Liver (tissue), 9 donors: Measurements from ENCODE around the gene VNN1. TPM values are rescaled to one million over a fixed set of nuclear protein-coding genes. Genes with fewer than 3 reads are reported as not detected.

Source experiments
- DNase-seq: peaks from one replicate; pipeline ENCODE4 v3.0.0-alpha.2; 2017; ENCODE audit warnings: low spot score
- H3K27ac ChIP-seq, 2 donors: one replicate each; pipeline ENCODE4 v1.7.0; 2013; ENCODE audit warnings: inconsistent platforms in 2 of 2, low read length in 2 of 2, control low read depth in 1 of 2, low read depth in 1 of 2, mild to moderate bottlenecking in 1 of 2
- H3K27me3 ChIP-seq, 4 donors: one replicate each; pipeline versions ENCODE4 v1.6.1 to v1.7.0; 2013; ENCODE audit warnings: low read length in 3 of 4, inconsistent platforms in 1 of 4, mild to moderate bottlenecking in 1 of 4, moderate library complexity in 1 of 4; ENCODE audit not compliant: control insufficient read depth in 4 of 4, insufficient read depth in 4 of 4
- H3K36me3 ChIP-seq, 4 donors: one replicate each; pipeline versions ENCODE4 v1.6.1 to v1.7.0; 2013; ENCODE audit warnings: low read length in 3 of 4, mild to moderate bottlenecking in 3 of 4, low read depth in 1 of 4, moderate library complexity in 1 of 4; ENCODE audit not compliant: control insufficient read depth in 4 of 4, insufficient read depth in 3 of 4
- H3K4me1 ChIP-seq, 4 donors: one replicate each; pipeline versions ENCODE4 v1.6.1 to v1.7.0; 2013; ENCODE audit warnings: low read length in 3 of 4, mild to moderate bottlenecking in 3 of 4, moderate library complexity in 1 of 4; ENCODE audit not compliant: control insufficient read depth in 4 of 4, insufficient read depth in 4 of 4
- H3K4me3 ChIP-seq, 3 donors: one replicate each; pipeline versions ENCODE4 v1.6.1 to v1.7.0; 2013; ENCODE audit warnings: low read length in 3 of 3, control low read depth in 1 of 3, low read depth in 1 of 3, mild to moderate bottlenecking in 1 of 3
- H3K9ac ChIP-seq, 2 donors: one replicate each; pipeline ENCODE4 v1.7.0; 2013; ENCODE audit warnings: low read length in 2 of 2, mild to moderate bottlenecking in 2 of 2, moderate library complexity in 2 of 2, control low read depth in 1 of 2, low read depth in 1 of 2
- H3K9me3 ChIP-seq, 4 donors: one replicate each; pipeline versions ENCODE4 v1.6.1 to v1.7.0; 2013; ENCODE audit warnings: low read length in 3 of 4; ENCODE audit not compliant: control insufficient read depth in 4 of 4
- EGR1 ChIP-seq, 2 donors: IDR thresholded peaks; 2 replicates each; pipeline ENCODE4 v1.6.1; 2016 to 2018; ENCODE audit warnings: antibody characterized with exemption in 2 of 2, low read depth in 2 of 2
- FOXA1 ChIP-seq: IDR thresholded peaks from 2 replicates; pipeline ENCODE4 v1.6.1; 2016; ENCODE audit warnings: antibody characterized with exemption
- FOXA2 ChIP-seq: IDR thresholded peaks from 2 replicates; pipeline ENCODE4 v1.6.1; 2016; ENCODE audit warnings: antibody characterized with exemption
- GABPA ChIP-seq, 2 donors: IDR thresholded peaks in 1 of 2; conservative IDR thresholded peaks in 1 of 2; 2 replicates each; pipeline ENCODE4 v1.6.1; 2016; ENCODE audit warnings: antibody characterized with exemption in 2 of 2, mild to moderate bottlenecking in 1 of 2, moderate library complexity in 1 of 2
- HNF4A ChIP-seq, 2 donors: conservative IDR thresholded peaks; 2 replicates each; pipeline ENCODE4 v1.6.1; 2016; ENCODE audit warnings: antibody characterized with exemption in 2 of 2, mild to moderate bottlenecking in 2 of 2
- HNF4G ChIP-seq: IDR thresholded peaks from 2 replicates; pipeline ENCODE4 v1.6.1; 2016; ENCODE audit warnings: antibody characterized with exemption
- JUND ChIP-seq, 2 donors: IDR thresholded peaks; 2 replicates each; pipeline ENCODE4 v1.6.1; 2016; ENCODE audit warnings: antibody characterized with exemption in 2 of 2
- MAX ChIP-seq: IDR thresholded peaks from 2 replicates; pipeline ENCODE4 v1.6.1; 2016; ENCODE audit warnings: antibody characterized with exemption
- NR2F2 ChIP-seq: IDR thresholded peaks from 2 replicates; pipeline ENCODE4 v1.6.1; 2016; ENCODE audit warnings: antibody characterized with exemption
- RAD21 ChIP-seq, 2 donors: IDR thresholded peaks; 2 replicates each; pipeline ENCODE4 v1.6.1; 2016; ENCODE audit warnings: antibody characterized with exemption in 2 of 2, mild to moderate bottlenecking in 2 of 2
- RXRA ChIP-seq, 2 donors: IDR thresholded peaks; 2 replicates each; pipeline ENCODE4 v1.6.1; 2017 to 2018; ENCODE audit warnings: antibody characterized with exemption in 2 of 2, mild to moderate bottlenecking in 1 of 2
- SP1 ChIP-seq: IDR thresholded peaks from 2 replicates; pipeline ENCODE4 v1.6.1; 2018; ENCODE audit warnings: antibody characterized with exemption, mild to moderate bottlenecking
- YY1 ChIP-seq: IDR thresholded peaks from 2 replicates; pipeline ENCODE4 v1.6.1; 2016; ENCODE audit warnings: antibody characterized with exemption, mild to moderate bottlenecking
- WGBS: extraction: QIAGEN DNeasy Blood & Tissue Kit; methylation state at CpG from one replicate; pipeline ENCODE4 v1.1.7; 2013; 5-methylcytosine and 5-hydroxymethylcytosine counted together
- polyA plus RNA-seq, 2 donors: library from polyadenylated mRNA; stranded (reverse) in 1 of 2; unstranded in 1 of 2; fragments of 200-250 nt in 1 of 2; fragments of >200 nt in 1 of 2; fragmentation: Nextera tagmentation in 1 of 2; extraction: Ambion mirVana in 1 of 2; gene quantifications; one replicate each; pipeline versions ENCODE4 v1.2.1 to v1.2.3, GENCODE V29; 2013 to 2015
- total RNA-seq, 2 donors: library from RNA; depleted of rRNA; stranded (reverse); fragments of >200 nt; gene quantifications; one replicate each; pipeline ENCODE4 v1.2.3, GENCODE V29; 2014
- TF ChIP-seq, protein P1 (sequence below): fragments of 150-350 bp; IDR thresholded peaks from 2 replicates; pipeline ENCODE4 v1.5.1; 2017; ENCODE audit warnings: improper control_type of control experiment, low read depth, low read length; ENCODE audit not compliant: missing input control
- TF ChIP-seq, protein P2 (sequence below): IDR thresholded peaks from 2 replicates; pipeline ENCODE4 v1.6.1; 2016; ENCODE audit warnings: antibody characterized with exemption, mild to moderate bottlenecking
- TF ChIP-seq, protein P3 (sequence below): IDR thresholded peaks from 2 replicates; pipeline ENCODE4 v1.6.1; 2016; ENCODE audit warnings: antibody characterized with exemption
- TF ChIP-seq, protein P4 (sequence below): IDR thresholded peaks from 2 replicates; pipeline ENCODE4 v1.6.1; 2016; ENCODE audit warnings: antibody characterized with exemption
- donor health status: healthy.
- donor health status: healthy.
- donor health status: healthy.
- donor health status: healthy.
- donor health status: healthy.

The VNN1 gene
- total and polyA plus RNA-seq, 4 donors, result 2.7 to 132 (median 58.8) TPM

- Histone ChIP-seq H3K36me3 (no peaks in the 10 kb centered on the region), H3K27ac (no peak overlapping the region), H3K9ac (no peak overlapping the region), H3K9me3 (no peaks in the 10 kb centered on the region), H3K4me1 (no peaks in the 10 kb centered on the region), H3K27me3 (no peaks in the 10 kb centered on the region), H3K4me3 (no peak overlapping the region)
- DNase-seq, result no peak
- 87% methylated on average over 1 of the region's 1 CpG for WGBS
- TF ChIP-seq HNF4G, result no peak
- TF ChIP-seq, protein P1, sequence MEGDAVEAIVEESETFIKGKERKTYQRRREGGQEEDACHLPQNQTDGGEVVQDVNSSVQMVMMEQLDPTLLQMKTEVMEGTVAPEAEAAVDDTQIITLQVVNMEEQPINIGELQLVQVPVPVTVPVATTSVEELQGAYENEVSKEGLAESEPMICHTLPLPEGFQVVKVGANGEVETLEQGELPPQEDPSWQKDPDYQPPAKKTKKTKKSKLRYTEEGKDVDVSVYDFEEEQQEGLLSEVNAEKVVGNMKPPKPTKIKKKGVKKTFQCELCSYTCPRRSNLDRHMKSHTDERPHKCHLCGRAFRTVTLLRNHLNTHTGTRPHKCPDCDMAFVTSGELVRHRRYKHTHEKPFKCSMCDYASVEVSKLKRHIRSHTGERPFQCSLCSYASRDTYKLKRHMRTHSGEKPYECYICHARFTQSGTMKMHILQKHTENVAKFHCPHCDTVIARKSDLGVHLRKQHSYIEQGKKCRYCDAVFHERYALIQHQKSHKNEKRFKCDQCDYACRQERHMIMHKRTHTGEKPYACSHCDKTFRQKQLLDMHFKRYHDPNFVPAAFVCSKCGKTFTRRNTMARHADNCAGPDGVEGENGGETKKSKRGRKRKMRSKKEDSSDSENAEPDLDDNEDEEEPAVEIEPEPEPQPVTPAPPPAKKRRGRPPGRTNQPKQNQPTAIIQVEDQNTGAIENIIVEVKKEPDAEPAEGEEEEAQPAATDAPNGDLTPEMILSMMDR, result no peak
- TF ChIP-seq YY1, result no peak
- TF ChIP-seq GABPA (IDR thresholded peaks at IDR 0.05 in 1 of 2, conservative IDR thresholded peaks at IDR 0.05 in 1 of 2), result no peak
Measured at GRCh38 chr6:132664309-132665034, 49.4 kb downstream of the VNN1 start.

- H3K36me3 ChIP-seq, result no peaks in the 10 kb centered on the region
- H3K9me3 ChIP-seq, result no peaks in the 10 kb centered on the region
- no peak overlapping the region for H3K9ac ChIP-seq
- TF ChIP-seq GABPA (IDR thresholded peaks at IDR 0.05 in 1 of 2, conservative IDR thresholded peaks at IDR 0.05 in 1 of 2), result no peak
- TF ChIP-seq FOXA2, result no peak
- TF ChIP-seq, protein P2, sequence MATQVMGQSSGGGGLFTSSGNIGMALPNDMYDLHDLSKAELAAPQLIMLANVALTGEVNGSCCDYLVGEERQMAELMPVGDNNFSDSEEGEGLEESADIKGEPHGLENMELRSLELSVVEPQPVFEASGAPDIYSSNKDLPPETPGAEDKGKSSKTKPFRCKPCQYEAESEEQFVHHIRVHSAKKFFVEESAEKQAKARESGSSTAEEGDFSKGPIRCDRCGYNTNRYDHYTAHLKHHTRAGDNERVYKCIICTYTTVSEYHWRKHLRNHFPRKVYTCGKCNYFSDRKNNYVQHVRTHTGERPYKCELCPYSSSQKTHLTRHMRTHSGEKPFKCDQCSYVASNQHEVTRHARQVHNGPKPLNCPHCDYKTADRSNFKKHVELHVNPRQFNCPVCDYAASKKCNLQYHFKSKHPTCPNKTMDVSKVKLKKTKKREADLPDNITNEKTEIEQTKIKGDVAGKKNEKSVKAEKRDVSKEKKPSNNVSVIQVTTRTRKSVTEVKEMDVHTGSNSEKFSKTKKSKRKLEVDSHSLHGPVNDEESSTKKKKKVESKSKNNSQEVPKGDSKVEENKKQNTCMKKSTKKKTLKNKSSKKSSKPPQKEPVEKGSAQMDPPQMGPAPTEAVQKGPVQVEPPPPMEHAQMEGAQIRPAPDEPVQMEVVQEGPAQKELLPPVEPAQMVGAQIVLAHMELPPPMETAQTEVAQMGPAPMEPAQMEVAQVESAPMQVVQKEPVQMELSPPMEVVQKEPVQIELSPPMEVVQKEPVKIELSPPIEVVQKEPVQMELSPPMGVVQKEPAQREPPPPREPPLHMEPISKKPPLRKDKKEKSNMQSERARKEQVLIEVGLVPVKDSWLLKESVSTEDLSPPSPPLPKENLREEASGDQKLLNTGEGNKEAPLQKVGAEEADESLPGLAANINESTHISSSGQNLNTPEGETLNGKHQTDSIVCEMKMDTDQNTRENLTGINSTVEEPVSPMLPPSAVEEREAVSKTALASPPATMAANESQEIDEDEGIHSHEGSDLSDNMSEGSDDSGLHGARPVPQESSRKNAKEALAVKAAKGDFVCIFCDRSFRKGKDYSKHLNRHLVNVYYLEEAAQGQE, result no peak
- TF ChIP-seq NR2F2, result no peak
- TF ChIP-seq EGR1 (IDR thresholded peaks at IDR 0.05; ENCODE audit: low read depth in 2 of 2), result no peak
- no peak for TF ChIP-seq JUND (IDR thresholded peaks at IDR 0.05)
- TF ChIP-seq, protein P1, result no peak
- no peak for TF ChIP-seq RAD21 (IDR thresholded peaks at IDR 0.05)
- no peak for TF ChIP-seq FOXA1
- no peak for TF ChIP-seq MAX
- no peak for TF ChIP-seq YY1
- TF ChIP-seq SP1, result no peak
- TF ChIP-seq, protein P3, sequence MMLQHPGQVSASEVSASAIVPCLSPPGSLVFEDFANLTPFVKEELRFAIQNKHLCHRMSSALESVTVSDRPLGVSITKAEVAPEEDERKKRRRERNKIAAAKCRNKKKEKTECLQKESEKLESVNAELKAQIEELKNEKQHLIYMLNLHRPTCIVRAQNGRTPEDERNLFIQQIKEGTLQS, result no peak
- TF ChIP-seq RXRA (IDR thresholded peaks at IDR 0.05), result no peak
- no peak for TF ChIP-seq HNF4A (conservative IDR thresholded peaks at IDR 0.05)
- TF ChIP-seq, protein P4, sequence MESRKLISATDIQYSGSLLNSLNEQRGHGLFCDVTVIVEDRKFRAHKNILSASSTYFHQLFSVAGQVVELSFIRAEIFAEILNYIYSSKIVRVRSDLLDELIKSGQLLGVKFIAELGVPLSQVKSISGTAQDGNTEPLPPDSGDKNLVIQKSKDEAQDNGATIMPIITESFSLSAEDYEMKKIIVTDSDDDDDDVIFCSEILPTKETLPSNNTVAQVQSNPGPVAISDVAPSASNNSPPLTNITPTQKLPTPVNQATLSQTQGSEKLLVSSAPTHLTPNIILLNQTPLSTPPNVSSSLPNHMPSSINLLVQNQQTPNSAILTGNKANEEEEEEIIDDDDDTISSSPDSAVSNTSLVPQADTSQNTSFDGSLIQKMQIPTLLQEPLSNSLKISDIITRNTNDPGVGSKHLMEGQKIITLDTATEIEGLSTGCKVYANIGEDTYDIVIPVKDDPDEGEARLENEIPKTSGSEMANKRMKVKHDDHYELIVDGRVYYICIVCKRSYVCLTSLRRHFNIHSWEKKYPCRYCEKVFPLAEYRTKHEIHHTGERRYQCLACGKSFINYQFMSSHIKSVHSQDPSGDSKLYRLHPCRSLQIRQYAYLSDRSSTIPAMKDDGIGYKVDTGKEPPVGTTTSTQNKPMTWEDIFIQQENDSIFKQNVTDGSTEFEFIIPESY, result no peak
- TF ChIP-seq HNF4G, result no peak
- WGBS, result 83% methylated on average over 1 of the region's 1 CpG
- no peaks in the 10 kb centered on the region for H3K27me3 ChIP-seq
- H3K27ac ChIP-seq, result no peak overlapping the region
- DNase-seq, result no peak
- H3K4me3 ChIP-seq, result no peak overlapping the region
- no peaks in the 10 kb centered on the region for H3K4me1 ChIP-seq
Measured at GRCh38 chr6:132663661-132664060, 50.2 kb downstream of the VNN1 start.
